Small intestine (tissue), 7 donors: ENCODE results near the gene DNAJC7. TPM values are rescaled to one million over a fixed set of nuclear protein-coding genes. Genes with fewer than 3 reads are reported as not detected.

Experiments
- DNase-seq, 2 donors: peaks; one replicate each; pipeline versions ENCODE4 v3.0.0 to v3.0.0-alpha.2; 2013
- FAIRE-seq: peaks from 2 replicates; lab custom pipeline; 2012; peaks lifted over from hg19 to GRCh38; lab: Jason Lieb, UNC
- H3K27ac ChIP-seq, 3 donors: one replicate each; pipeline ENCODE4 v1.5.1; 2013; ENCODE audit warnings: low read length in 2 of 3, mild to moderate bottlenecking in 2 of 3, control low read depth in 1 of 3, inconsistent platforms in 1 of 3, low read depth in 1 of 3, moderate library complexity in 1 of 3
- H3K27me3 ChIP-seq, 3 donors: one replicate each; pipeline ENCODE4 v1.6.1; 2013; ENCODE audit warnings: low read length in 3 of 3, inconsistent platforms in 1 of 3; ENCODE audit not compliant: control insufficient read depth in 3 of 3, insufficient read depth in 3 of 3
- H3K36me3 ChIP-seq, 3 donors: one replicate each; pipeline ENCODE4 v1.6.1; 2013; ENCODE audit warnings: low read length in 3 of 3, inconsistent platforms in 1 of 3, low read depth in 1 of 3, mild to moderate bottlenecking in 1 of 3, moderate library complexity in 1 of 3; ENCODE audit not compliant: control insufficient read depth in 3 of 3, insufficient read depth in 2 of 3
- H3K4me1 ChIP-seq, 3 donors: one replicate each; pipeline ENCODE4 v1.6.1; 2013; ENCODE audit warnings: low read length in 2 of 3, inconsistent platforms in 1 of 3, low read depth in 1 of 3, mild to moderate bottlenecking in 1 of 3, moderate library complexity in 1 of 3; ENCODE audit not compliant: control insufficient read depth in 3 of 3, insufficient read depth in 2 of 3
- H3K4me3 ChIP-seq, 3 donors: one replicate each; pipeline ENCODE4 v1.5.1; 2013; ENCODE audit warnings: low read length in 3 of 3, control low read depth in 1 of 3, inconsistent platforms in 1 of 3, low read depth in 1 of 3, mild to moderate bottlenecking in 1 of 3, moderate library complexity in 1 of 3
- H3K9me3 ChIP-seq, 2 donors: one replicate each; pipeline ENCODE4 v1.6.1; 2013; ENCODE audit warnings: low read depth in 1 of 2, low read length in 1 of 2; ENCODE audit not compliant: control insufficient read depth in 2 of 2, insufficient read depth in 1 of 2
- WGBS, 3 donors: extraction: QIAGEN DNeasy Blood & Tissue Kit; methylation state at CpG; one replicate each; pipeline ENCODE4 v1.1.7; 2013; 5-methylcytosine and 5-hydroxymethylcytosine counted together
- polyA plus RNA-seq, 4 donors: library from polyadenylated mRNA; stranded (reverse) in 3 of 4; unstranded in 1 of 4; fragments of 200-250 nt in 3 of 4; fragments of 120-200 nt in 1 of 4; gene quantifications; one replicate each; pipeline versions ENCODE4 v1.2.1 to v1.2.3, GENCODE V29; 2013
- donor health status: healthy with polysubstance abuse.
- donor health status: control.
- donor health status: control.
- donor health status: Bipolar disorder and iron deficiency.
- donor health status: healthy.

Gene DNAJC7
- polyA plus RNA-seq, 4 donors: 70.0 to 91.2 (median 74.7) TPM

GRCh38 chr17:41989702-41990419 lies 27.4 kb downstream of the DNAJC7 start:
- H3K9me3 ChIP-seq: no peaks in the 10 kb centered on the region
- peaks cover 17 to 57% (median 17%) of the 10 kb centered on the region in 3 donors for H3K36me3 ChIP-seq
- H3K27ac ChIP-seq: peak overlapping the region in 1 of 3 donors; percentile 7

DNA sequence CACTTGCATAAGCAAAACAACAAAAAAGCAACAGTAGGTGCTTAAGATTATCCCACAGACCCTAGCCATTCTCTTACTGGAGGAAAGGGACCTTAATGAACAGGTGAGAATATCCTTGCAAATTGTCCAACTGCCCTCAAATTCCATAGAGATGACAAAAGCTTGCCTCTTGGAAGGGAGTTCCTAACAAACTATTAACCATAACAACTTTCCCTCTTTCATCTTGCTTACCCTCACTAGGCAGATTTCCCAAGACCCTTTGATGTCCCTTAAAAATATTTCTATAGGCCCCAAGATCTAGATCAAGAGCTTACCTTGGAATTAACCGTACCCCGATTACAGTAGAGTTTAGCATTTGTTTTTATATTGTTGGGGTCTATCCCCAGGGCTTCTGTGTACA lies 28.8 kb downstream of the DNAJC7 start:
- no peak overlapping the region for H3K4me3 ChIP-seq
- no peak overlapping the region for H3K27ac ChIP-seq
- peaks cover 0 to 6% (median 2%) of the 10 kb centered on the region in 3 donors for H3K4me1 ChIP-seq
- FAIRE-seq (no peak), DNase-seq (no peak)
- 93 to 100% (median 95%) methylated on average over 2 of the region's 2 CpGs for WGBS, 3 donors
- peaks cover 17 to 60% (median 20%) of the 10 kb centered on the region in 3 donors for H3K36me3 ChIP-seq
- H3K27me3 ChIP-seq: no peaks in the 10 kb centered on the region
- H3K9me3 ChIP-seq: no peaks in the 10 kb centered on the region

More at GRCh38 chr17:41989702-41990419, 27.4 kb downstream of the DNAJC7 start:
- WGBS, 3 donors: 75 to 86% (median 80%) methylated on average over 5 of the region's 5 CpGs
- no peak overlapping the region for H3K4me3 ChIP-seq
- peak; percentile 54 to 55 for DNase-seq
- no peak for FAIRE-seq
- no peaks in the 10 kb centered on the region for H3K27me3 ChIP-seq
- H3K4me1 ChIP-seq: peaks cover 0 to 6% (median 2%) of the 10 kb centered on the region in 3 donors

GRCh38 chr17:41987642-41988041 lies 29.6 kb downstream of the DNAJC7 start:
- WGBS, 3 donors: 84 to 100% (median 85%) methylated on average over 3 of the region's 3 CpGs
- Histone ChIP-seq H3K4me1 (peaks cover 0 to 6% (median 2%) of the 10 kb centered on the region in 3 donors), H3K36me3 (peaks cover 17 to 61% (median 22%) of the 10 kb centered on the region in 3 donors), H3K9me3 (no peaks in the 10 kb centered on the region), H3K4me3 (no peak overlapping the region), H3K27me3 (no peaks in the 10 kb centered on the region), H3K27ac (no peak overlapping the region)
- DNase-seq (no peak), FAIRE-seq (no peak)

DNA sequence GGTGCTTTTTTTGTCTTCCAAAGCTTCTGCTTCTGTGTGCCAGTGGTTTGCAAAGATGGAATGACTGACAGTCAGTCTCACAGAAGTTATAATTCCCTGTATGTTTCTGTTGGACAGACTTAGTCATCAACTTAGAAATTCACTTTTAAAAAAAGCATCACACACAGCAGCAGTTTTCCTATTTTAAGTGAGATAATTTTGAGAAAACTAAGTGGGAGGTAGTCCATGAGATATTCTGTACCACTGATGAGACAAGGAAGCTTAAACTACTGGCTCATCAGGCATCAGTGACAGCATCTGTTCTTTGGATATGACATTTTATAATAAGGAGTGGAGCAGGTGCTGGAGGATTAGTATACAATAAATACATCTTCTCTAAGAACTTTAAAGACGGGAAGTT lies 30.6 kb downstream of the DNAJC7 start:
- FAIRE-seq (no peak), DNase-seq (no peak)
- no peaks in the 10 kb centered on the region for H3K27me3 ChIP-seq
- H3K36me3 ChIP-seq: peaks cover 14 to 62% (median 27%) of the 10 kb centered on the region in 3 donors
- H3K4me1 ChIP-seq: peaks cover 0 to 6% (median 2%) of the 10 kb centered on the region in 3 donors
- no peaks in the 10 kb centered on the region for H3K9me3 ChIP-seq
- no peak overlapping the region for H3K27ac ChIP-seq
- H3K4me3 ChIP-seq: no peak overlapping the region
- WGBS, 3 donors: 86 to 94% (median 88%) methylated on average over 1 of the region's 1 CpG

DNA sequence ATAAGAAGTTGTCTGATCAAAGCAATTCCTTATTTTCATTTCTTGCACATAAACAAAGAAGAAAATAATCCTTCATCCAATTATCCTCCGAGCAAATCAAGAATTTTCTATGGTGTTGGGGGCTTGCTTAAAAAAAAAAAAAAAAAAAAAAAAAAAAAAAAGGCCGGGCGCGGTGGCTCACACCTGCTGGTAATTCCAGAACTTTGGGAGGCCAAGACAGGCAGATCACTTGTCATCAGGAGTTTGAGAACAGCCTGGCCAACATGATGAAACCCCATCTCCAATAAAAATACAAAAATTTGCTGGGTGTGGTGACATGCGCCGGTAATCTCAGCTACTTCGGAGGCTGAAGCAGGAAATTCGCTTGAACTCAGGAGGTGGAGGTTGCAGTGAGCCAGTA lies 31.3 kb downstream of the DNAJC7 start:
- DNase-seq (no peak), FAIRE-seq (no peak)
- no peak overlapping the region for H3K4me3 ChIP-seq
- WGBS, 3 donors: 93 to 98% (median 95%) methylated on average over 8 of the region's 8 CpGs
- peaks cover 15 to 67% (median 28%) of the 10 kb centered on the region in 3 donors for H3K36me3 ChIP-seq
- H3K9me3 ChIP-seq: no peaks in the 10 kb centered on the region
- no peaks in the 10 kb centered on the region for H3K27me3 ChIP-seq
- H3K27ac ChIP-seq: no peak overlapping the region
- H3K4me1 ChIP-seq: peaks cover 0 to 6% (median 2%) of the 10 kb centered on the region in 3 donors

DNA sequence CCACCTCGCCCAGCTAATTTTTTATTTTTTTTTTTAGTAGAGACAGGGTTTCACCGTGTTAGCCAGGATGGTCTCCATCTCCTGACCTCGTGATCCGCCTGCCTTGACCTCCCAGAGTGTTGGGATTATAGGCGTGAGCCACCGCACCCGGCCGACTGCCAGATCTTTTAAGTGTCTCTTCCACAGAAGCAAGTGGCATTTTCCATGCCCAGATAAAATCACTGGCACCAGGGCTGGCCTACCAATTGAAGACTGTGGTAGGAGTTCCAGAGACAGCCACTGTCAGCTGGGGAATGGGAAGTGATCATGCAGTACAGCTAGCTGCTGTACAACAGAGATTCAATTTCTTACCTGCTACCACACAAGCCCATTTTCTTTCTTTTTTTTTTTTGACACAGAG lies 32.8 kb downstream of the DNAJC7 start:
- Histone ChIP-seq H3K4me1 (no peaks in the 10 kb centered on the region), H3K9me3 (no peaks in the 10 kb centered on the region), H3K4me3 (no peak overlapping the region), H3K36me3 (peaks cover 18 to 70% (median 28%) of the 10 kb centered on the region in 3 donors), H3K27ac (no peak overlapping the region), H3K27me3 (no peaks in the 10 kb centered on the region)
- FAIRE-seq (no peak), DNase-seq (no peak)
- 94 to 98% (median 98%) methylated on average over 8 of the region's 8 CpGs for WGBS, 3 donors

DNA sequence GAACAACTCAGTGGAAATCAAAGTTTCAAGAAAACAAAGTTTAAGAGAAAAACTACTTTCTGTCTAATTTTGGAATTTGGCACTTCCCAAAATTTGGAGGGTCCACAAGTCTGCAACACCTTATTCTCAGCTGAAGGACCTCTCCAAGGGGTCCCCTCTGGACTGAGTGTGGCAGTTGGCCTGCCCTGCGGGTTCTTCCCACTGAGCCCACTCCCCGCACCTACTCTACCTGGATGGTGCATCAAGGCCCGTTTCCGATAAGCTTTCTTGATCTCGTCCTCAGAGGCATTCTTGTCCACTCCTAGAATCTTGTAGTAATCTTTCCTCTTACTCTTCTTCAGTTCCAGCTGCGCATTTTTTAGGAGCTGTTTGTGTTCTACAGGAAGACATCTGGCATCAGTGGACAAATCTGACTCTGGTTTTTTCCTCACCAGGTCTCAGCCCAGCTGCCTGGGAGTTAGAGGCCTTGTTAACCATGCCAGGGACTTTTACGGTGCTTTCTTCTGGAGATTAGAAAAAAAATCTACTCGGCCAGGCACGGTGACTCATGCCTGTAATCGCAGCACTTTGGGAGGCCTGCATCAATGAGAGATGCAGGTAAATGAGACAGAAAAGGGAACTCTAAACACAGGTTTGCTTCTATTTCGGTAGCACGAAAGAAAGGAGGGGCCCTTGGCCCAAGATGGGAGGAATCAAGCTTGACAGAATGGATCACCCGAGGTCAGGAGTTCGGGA lies 35.0 kb downstream of the DNAJC7 start:
- Histone ChIP-seq H3K9me3 (no peaks in the 10 kb centered on the region), H3K4me1 (no peaks in the 10 kb centered on the region), H3K4me3 (no peak overlapping the region), H3K36me3 (peaks cover 17 to 82% (median 19%) of the 10 kb centered on the region in 3 donors), H3K27ac (no peak overlapping the region), H3K27me3 (no peaks in the 10 kb centered on the region)
- FAIRE-seq: no peak
- WGBS, 3 donors: 80 to 85% (median 84%) methylated on average over 14 of the region's 14 CpGs
- no peak for DNase-seq

DNA sequence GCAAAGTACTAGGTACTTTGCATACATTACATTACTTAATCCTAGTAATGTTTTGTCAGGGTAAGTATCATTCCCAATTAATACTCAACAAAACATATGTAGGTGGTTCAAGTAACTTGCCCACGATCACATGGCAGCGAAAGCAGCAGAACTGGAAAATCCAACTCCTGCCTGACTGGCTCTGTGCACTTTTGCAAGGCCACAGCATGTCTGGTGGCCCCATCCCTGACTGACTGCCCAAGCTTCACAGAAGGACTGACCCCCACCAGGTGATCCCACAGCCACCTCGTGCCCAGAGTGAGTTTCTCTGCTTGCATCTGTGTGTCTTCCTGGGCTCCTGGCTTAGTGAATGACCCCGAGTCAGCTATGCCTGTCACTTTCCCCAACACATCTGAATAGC lies 39.2 kb downstream of the DNAJC7 start:
- Histone ChIP-seq H3K36me3 (peaks cover 30 to 96% (median 43%) of the 10 kb centered on the region in 3 donors), H3K27ac (no peak overlapping the region)
- FAIRE-seq: no peak

More for the DNA sequence above, 39.2 kb downstream of the DNAJC7 start:
- no peak overlapping the region for H3K4me3 ChIP-seq
- no peak for DNase-seq
- H3K9me3 ChIP-seq: no peaks in the 10 kb centered on the region
- H3K27me3 ChIP-seq: no peaks in the 10 kb centered on the region
- 63 to 83% (median 78%) methylated on average over 4 of the region's 4 CpGs for WGBS, 3 donors
- no peaks in the 10 kb centered on the region for H3K4me1 ChIP-seq
